Suprapubic skin (tissue), 4 donors: Measurements from ENCODE around the gene ANKRD12.

Experiments used
- CTCF ChIP-seq, 2 donors: fragments of 200-600 bp in 1 of 2; fragments of 450-650 bp in 1 of 2; sonication (generic) in 1 of 2; IDR thresholded peaks; one replicate each; pipeline ENCODE4 v1.5.1; 2016 to 2019; ENCODE audit warnings: antibody characterized with exemption in 2 of 2, mild to moderate bottlenecking in 1 of 2, moderate library complexity in 1 of 2
- EP300 ChIP-seq: sonication (generic); formaldehyde crosslinking; IDR thresholded peaks from one replicate; pipeline ENCODE4 v1.6.1; 2017; ENCODE audit warnings: antibody characterized with exemption
- POLR2AphosphoS5 ChIP-seq, 3 donors: sonication (generic); formaldehyde crosslinking; IDR thresholded peaks; one replicate each; pipeline ENCODE4 v1.6.1; 2017; ENCODE audit warnings: antibody characterized with exemption in 3 of 3

GRCh38 chr18:9182852-9183399, 46.3 kb downstream of the ANKRD12 start:
- no peak for TF ChIP-seq CTCF (IDR thresholded peaks at IDR 0.05)
- TF ChIP-seq POLR2AphosphoS5 (IDR thresholded peaks at IDR 0.05): no peak
- no peak for TF ChIP-seq EP300
